Kidney epithelial cell (primary cell): ENCODE data around the gene CCDC106. TPM values are rescaled to one million over a fixed set of nuclear protein-coding genes. Genes with fewer than 3 reads are reported as not detected.

Experiments
- DNase-seq: peaks from one replicate; pipeline ENCODE4 v3.0.0-alpha.2; 2010; ENCODE audit warnings: low read depth
- H3K27me3 ChIP-seq: 2 replicates; pipeline ENCODE4 v1.6.0; 2011; ENCODE audit warnings: low read length; ENCODE audit not compliant: control insufficient read depth, insufficient read depth
- H3K36me3 ChIP-seq: 2 replicates; pipeline ENCODE4 v1.5.1; 2011; ENCODE audit warnings: low read length; ENCODE audit not compliant: control insufficient read depth, insufficient read depth
- H3K4me3 ChIP-seq: 2 replicates; pipeline ENCODE4 v1.5.1; 2011; ENCODE audit warnings: low read depth, mild to moderate bottlenecking, control low read depth, low read length
- CTCF ChIP-seq: IDR thresholded peaks from 2 replicates; pipeline ENCODE4 v1.5.1; 2011; ENCODE audit warnings: mild to moderate bottlenecking, moderate library complexity, low read length, control low read depth, inconsistent platforms; ENCODE audit not compliant: insufficient read depth, poor library complexity, severe bottlenecking
- total RNA-seq: library from RNA; depleted of rRNA; stranded (reverse); fragments of >200 nt; gene quantifications from 2 replicates; pipeline ENCODE4 v1.2.3, GENCODE V29; 2015

The CCDC106 gene
- total RNA-seq, 1 donor from 2014 or later, result 12.2 TPM

GRCh38 chr19:55644842-55645511, 3.0 kb upstream of the CCDC106 start:
- Histone ChIP-seq H3K36me3 (peaks cover 4% of the 10 kb centered on the region), H3K4me3 (no peak overlapping the region), H3K27me3 (no peaks in the 10 kb centered on the region)
- no peak for TF ChIP-seq CTCF
- DNase-seq, result no peak

GRCh38 chr19:55645512-55645881, 2.5 kb upstream of the CCDC106 start:
- peaks cover 4% of the 10 kb centered on the region for H3K36me3 ChIP-seq
- DNase-seq, result no peak
- TF ChIP-seq CTCF, result no peak
- no peaks in the 10 kb centered on the region for H3K27me3 ChIP-seq
- H3K4me3 ChIP-seq, result no peak overlapping the region

- peak overlapping the region; percentile 79 for H3K4me3 ChIP-seq
- no peaks in the 10 kb centered on the region for H3K27me3 ChIP-seq
- DNase-seq, result no peak
- no peak for TF ChIP-seq CTCF
- peaks cover 4% of the 10 kb centered on the region for H3K36me3 ChIP-seq
Observed at GRCh38 chr19:55646889-55647731, 902 bp upstream of the CCDC106 start.

- no peak for DNase-seq
- Histone ChIP-seq H3K27me3 (no peaks in the 10 kb centered on the region), H3K4me3 (peak overlapping the region; percentile 79), H3K36me3 (peaks cover 4% of the 10 kb centered on the region)
- TF ChIP-seq CTCF, result no peak
Observed at GRCh38 chr19:55648585-55649267, 714 bp downstream of the CCDC106 start.

GRCh38 chr19:55649268-55650125, 1.5 kb downstream of the CCDC106 start:
- Histone ChIP-seq H3K27me3 (no peaks in the 10 kb centered on the region), H3K36me3 (peaks cover 4% of the 10 kb centered on the region), H3K4me3 (no peak overlapping the region)
- no peak for DNase-seq
- TF ChIP-seq CTCF, result no peak
